ENCODE measurements around the gene SLC4A8. TPM values are rescaled to one million over a fixed set of nuclear protein-coding genes. Genes with fewer than 3 reads are reported as not detected.

SLC4A8 gene
- total RNA-seq, 1 experiment from 2014 or later, result 1.4 TPM

- Histone ChIP-seq H3K9me3 (ENCODE audit: control insufficient read depth in 1 of 2, insufficient read depth in 1 of 2, low read depth in 1 of 2, low read length in 2 of 2) (no peaks in the 10 kb centered on the region), H3K27me3 (ENCODE audit: insufficient read depth, low read length) (peaks cover 27% of the 10 kb centered on the region), H3K4me3 (replicated peaks in 1 of 2; ENCODE audit: low read depth in 1 of 2, low read length in 2 of 2) (no peak overlapping the region), H3K27ac (ENCODE audit: low read depth, low read length) (no peak overlapping the region), H3K79me2 (ENCODE audit: insufficient read depth, low read length) (no peaks in the 10 kb centered on the region), H3K9ac (ENCODE audit: low read length) (no peak overlapping the region), H3K36me3 (ENCODE audit: control insufficient read depth in 1 of 2, insufficient read depth in 2 of 2, low read length in 2 of 2) (no peaks in the 10 kb centered on the region), H3K4me1 (ENCODE audit: control insufficient read depth in 1 of 2, insufficient read depth in 2 of 2, low read length in 2 of 2) (no peaks in the 10 kb centered on the region), H3K4me2 (ENCODE audit: low read length) (no peak overlapping the region), H3K9me2 (ENCODE audit: insufficient read depth) (no peaks in the 10 kb centered on the region), H2AFZ (ENCODE audit: low read depth, low read length, poor library complexity, severe bottlenecking) (no peak overlapping the region), H4K20me1 (ENCODE audit: insufficient read depth) (no peaks in the 10 kb centered on the region; the same call in 1 of the 2 replicates)
- intact Hi-C loops (cut with micrococcal nuclease), result no loop called here
- TF ChIP-seq FOSL1 (IDR thresholded peaks at IDR 0.05; ENCODE audit: low read depth), result no peak
- no peak for TF ChIP-seq ATF3 (IDR thresholded peaks at IDR 0.05)
- TF ChIP-seq POLR2AphosphoS5 (IDR thresholded peaks at IDR 0.05; ENCODE audit: low read depth, low read length), result no peak
- TF ChIP-seq EZH2phosphoT487 (IDR thresholded peaks at IDR 0.05; ENCODE audit: borderline replicate concordance), result no peak
- no peak for TF ChIP-seq CTCF (IDR thresholded peaks at IDR 0.05 in 2 of 3, conservative IDR thresholded peaks at IDR 0.05 in 1 of 3; ENCODE audit: borderline replicate concordance in 1 of 3, insufficient read depth in 1 of 3, low read depth in 2 of 3, low read length in 2 of 3)
- TF ChIP-seq ZFX (IDR thresholded peaks at IDR 0.05), result no peak
- no peak for TF ChIP-seq ELF1 (IDR thresholded peaks at IDR 0.05; ENCODE audit: borderline replicate concordance, low read depth)
- TF ChIP-seq MAX (IDR thresholded peaks at IDR 0.05), result no peak
- TF ChIP-seq JUND (IDR thresholded peaks at IDR 0.05), result no peak
- TF ChIP-seq CEBPB (IDR thresholded peaks at IDR 0.05; ENCODE audit: low read depth), result no peak
- no peak for TF ChIP-seq CBX3 (IDR thresholded peaks at IDR 0.05; ENCODE audit: low read depth)
- no peak for TF ChIP-seq SRF (IDR thresholded peaks at IDR 0.05; ENCODE audit: low read depth)
- no peak for TF ChIP-seq EZH2 (IDR thresholded peaks at IDR 0.05)
- TF ChIP-seq TCF7L2 (IDR thresholded peaks at IDR 0.05; ENCODE audit: borderline replicate concordance, extremely low read depth, insufficient read depth, insufficient read length), result no peak
- TF ChIP-seq EGR1 (IDR thresholded peaks at IDR 0.05; ENCODE audit: low read depth), result no peak
- no peak for TF ChIP-seq ZNF274 (IDR thresholded peaks at IDR 0.05; ENCODE audit: low read depth, low read length)
- ChIA-PET CTCF (no interaction called here), POLR2A (no interaction called here), RAD21 (ENCODE audit: low non-redundant PET in 1 of 2, low total read pairs in 2 of 2, uncharacterized antibody in 2 of 2, unreplicated experiment in 2 of 2) (no interaction called here)
- ATAC-seq, result no peak
- no TSS peak for BruUV-seq (replicated peaks)
- no peak for DNase-seq (ENCODE audit: low read depth, low spot score)
Observed at GRCh38 chr12:51507178-51507577, 82.5 kb downstream of the SLC4A8 start.

All from HCT116 (cell line).